Measurements from ENCODE around the gene SLC22A31. TPM values are rescaled to one million over a fixed set of nuclear protein-coding genes. Genes with fewer than 3 reads are reported as not detected.

Gene SLC22A31
- total and polyA plus RNA-seq, 2 experiments from 2014 or later: not detected

GRCh38 chr16:89184933-89185794 lies 15.2 kb downstream of the SLC22A31 start:
- Histone ChIP-seq H3K27me3 (replicated peaks; ENCODE audit: insufficient read depth) (peaks cover 10% of the 10 kb centered on the region; the same call in 1 of the 2 replicates), H3K4me3 (no peak overlapping the region), H3F3A (ENCODE audit: insufficient read depth) (peaks cover 13% of the 10 kb centered on the region; the same call in 1 of the 2 replicates), H3K9me2 (ENCODE audit: insufficient read depth) (no peaks in the 10 kb centered on the region), H2AFZ (no peak overlapping the region), H3K4me2 (ENCODE audit: unreplicated experiment) (no peak overlapping the region), H3K9me3 (ENCODE audit: low read depth) (no peaks in the 10 kb centered on the region), H4K20me1 (ENCODE audit: insufficient read depth) (no peaks in the 10 kb centered on the region), H3K4me1 (ENCODE audit: insufficient read depth) (no peaks in the 10 kb centered on the region), H3K79me2 (ENCODE audit: insufficient read depth) (no peaks in the 10 kb centered on the region), H3K36me3 (ENCODE audit: low read depth) (no peaks in the 10 kb centered on the region), H3K9ac (no peak overlapping the region), H3K27ac (no peak overlapping the region)
- in situ Hi-C loops (cut with MboI): no loop called here
- TF ChIP-seq EZH2 (IDR thresholded peaks at IDR 0.05; ENCODE audit: insufficient read depth, poor library complexity, severe bottlenecking): no peak
- no peak for TF ChIP-seq EZH2phosphoT487 (IDR thresholded peaks at IDR 0.05; ENCODE audit: insufficient read depth, low read depth)
- WGBS, 2 experiments (ENCODE audit: low coverage in 1 of 2, low lambda C conversion rate in 2 of 2, missing lambda C conversion rate in 2 of 2): 45 to 52% methylated on average over 32 to 48 of the region's 48 CpGs
- peak; percentile 44 for DNase-seq

GRCh38 chr16:89184677-89184932 lies 15.7 kb downstream of the SLC22A31 start:
- no peak overlapping the region for H3K27ac ChIP-seq
- WGBS, 2 experiments (ENCODE audit: low coverage in 1 of 2, low lambda C conversion rate in 2 of 2, missing lambda C conversion rate in 2 of 2): 51 to 54% methylated on average over 9 of the region's 9 CpGs
- in situ Hi-C loops (cut with MboI): no loop called here

GRCh38 chr16:89183975-89184676 lies 16.2 kb downstream of the SLC22A31 start:
- H4K20me1 ChIP-seq (ENCODE audit: insufficient read depth): no peaks in the 10 kb centered on the region
- H3K4me1 ChIP-seq (ENCODE audit: insufficient read depth): no peaks in the 10 kb centered on the region
- no peak overlapping the region for H3K4me3 ChIP-seq
- no peak overlapping the region for H2AFZ ChIP-seq
- TF ChIP-seq EZH2 (IDR thresholded peaks at IDR 0.05; ENCODE audit: insufficient read depth, poor library complexity, severe bottlenecking) (no peak), EZH2phosphoT487 (IDR thresholded peaks at IDR 0.05; ENCODE audit: insufficient read depth, low read depth) (no peak)
- 66 to 70% methylated on average over 26 of the region's 26 CpGs for WGBS, 2 experiments (ENCODE audit: low coverage in 1 of 2, low lambda C conversion rate in 2 of 2, missing lambda C conversion rate in 2 of 2)
- H3K79me2 ChIP-seq (ENCODE audit: insufficient read depth): no peaks in the 10 kb centered on the region
- H3K27me3 ChIP-seq (replicated peaks; ENCODE audit: insufficient read depth): peaks cover 10% of the 10 kb centered on the region; the same call in 1 of the 2 replicates
- peaks cover 13% of the 10 kb centered on the region; the same call in 1 of the 2 replicates for H3F3A ChIP-seq (ENCODE audit: insufficient read depth)
- H3K4me2 ChIP-seq (ENCODE audit: unreplicated experiment): no peak overlapping the region
- no peak overlapping the region for H3K9ac ChIP-seq
- no peaks in the 10 kb centered on the region for H3K36me3 ChIP-seq (ENCODE audit: low read depth)
- H3K9me2 ChIP-seq (ENCODE audit: insufficient read depth): no peaks in the 10 kb centered on the region
- no peak overlapping the region for H3K27ac ChIP-seq
- in situ Hi-C loops (cut with MboI): no loop called here
- no peak for DNase-seq
- H3K9me3 ChIP-seq (ENCODE audit: low read depth): no peaks in the 10 kb centered on the region

More at GRCh38 chr16:89184677-89184932, 15.7 kb downstream of the SLC22A31 start:
- Histone ChIP-seq H4K20me1 (ENCODE audit: insufficient read depth) (no peaks in the 10 kb centered on the region), H2AFZ (no peak overlapping the region), H3K9me2 (ENCODE audit: insufficient read depth) (no peaks in the 10 kb centered on the region), H3F3A (ENCODE audit: insufficient read depth) (peaks cover 13% of the 10 kb centered on the region; the same call in 1 of the 2 replicates), H3K4me2 (ENCODE audit: unreplicated experiment) (no peak overlapping the region), H3K4me1 (ENCODE audit: insufficient read depth) (no peaks in the 10 kb centered on the region), H3K36me3 (ENCODE audit: low read depth) (no peaks in the 10 kb centered on the region), H3K79me2 (ENCODE audit: insufficient read depth) (no peaks in the 10 kb centered on the region), H3K9me3 (ENCODE audit: low read depth) (no peaks in the 10 kb centered on the region), H3K4me3 (no peak overlapping the region), H3K9ac (no peak overlapping the region), H3K27me3 (replicated peaks; ENCODE audit: insufficient read depth) (peaks cover 10% of the 10 kb centered on the region; the same call in 1 of the 2 replicates)
- DNase-seq: no peak
- TF ChIP-seq EZH2 (IDR thresholded peaks at IDR 0.05; ENCODE audit: insufficient read depth, poor library complexity, severe bottlenecking) (no peak), EZH2phosphoT487 (IDR thresholded peaks at IDR 0.05; ENCODE audit: insufficient read depth, low read depth) (no peak)

GRCh38 chr16:89183463-89183862 lies 16.9 kb downstream of the SLC22A31 start:
- Histone ChIP-seq H3K4me1 (ENCODE audit: insufficient read depth) (no peaks in the 10 kb centered on the region), H4K20me1 (ENCODE audit: insufficient read depth) (no peaks in the 10 kb centered on the region), H3K9me2 (ENCODE audit: insufficient read depth) (no peaks in the 10 kb centered on the region), H3F3A (ENCODE audit: insufficient read depth) (peaks cover 13% of the 10 kb centered on the region; the same call in 1 of the 2 replicates), H3K27me3 (replicated peaks; ENCODE audit: insufficient read depth) (peaks cover 10% of the 10 kb centered on the region; the same call in 1 of the 2 replicates), H3K9ac (no peak overlapping the region), H3K79me2 (ENCODE audit: insufficient read depth) (no peaks in the 10 kb centered on the region), H3K36me3 (ENCODE audit: low read depth) (no peaks in the 10 kb centered on the region), H2AFZ (no peak overlapping the region), H3K4me2 (ENCODE audit: unreplicated experiment) (no peak overlapping the region), H3K9me3 (ENCODE audit: low read depth) (no peaks in the 10 kb centered on the region), H3K27ac (no peak overlapping the region), H3K4me3 (no peak overlapping the region)
- DNase-seq: no peak
- TF ChIP-seq EZH2phosphoT487 (IDR thresholded peaks at IDR 0.05; ENCODE audit: insufficient read depth, low read depth): no peak
- no peak for TF ChIP-seq EZH2 (IDR thresholded peaks at IDR 0.05; ENCODE audit: insufficient read depth, poor library complexity, severe bottlenecking)
- WGBS, 2 experiments (ENCODE audit: low coverage in 1 of 2, low lambda C conversion rate in 2 of 2, missing lambda C conversion rate in 2 of 2): 38 to 45% methylated on average over 10 to 13 of the region's 13 CpGs
- in situ Hi-C loops (cut with MboI): no loop called here

Measured in GM23248 (cell line).